ENCODE results near the gene MRPS7.

DNA sequence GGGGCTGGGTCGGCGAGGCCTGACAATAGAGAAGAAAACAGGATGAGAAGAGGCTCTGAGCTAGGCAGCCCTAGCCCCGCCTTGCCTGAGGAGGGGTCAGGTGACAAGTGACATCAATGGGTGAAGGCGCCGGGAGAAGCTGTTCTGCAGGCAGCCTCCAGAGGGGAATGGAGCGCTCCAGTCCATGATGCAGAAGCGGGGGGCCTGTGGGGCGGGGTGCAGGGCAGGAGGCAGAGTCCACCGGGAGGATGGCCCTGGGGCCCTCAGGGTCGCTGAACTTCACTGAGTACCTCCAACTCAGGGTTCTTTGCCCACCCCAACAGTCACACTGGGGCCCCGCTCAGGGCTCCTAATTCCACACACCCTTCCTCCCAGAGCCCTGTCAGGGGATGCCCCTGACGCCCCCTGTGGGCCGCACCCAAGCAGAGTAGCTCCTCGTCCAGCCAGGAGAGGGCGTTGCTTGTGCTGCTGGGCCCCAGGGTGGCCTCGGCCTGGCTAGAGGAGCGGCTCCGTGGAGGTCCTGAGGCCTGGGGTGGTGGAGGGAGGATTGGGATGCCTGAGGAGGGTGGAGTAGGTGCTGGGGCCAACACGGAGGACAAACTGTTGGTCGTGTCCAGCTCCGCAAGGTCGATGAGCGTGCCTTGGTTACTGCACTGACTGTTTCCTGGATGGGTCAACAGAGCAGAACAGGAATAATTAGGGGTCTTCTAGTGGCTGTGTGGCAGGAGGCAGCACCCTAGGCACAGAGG, 21.1 kb upstream of the MRPS7 start:
- TF ChIP-seq ZNF274 (IDR thresholded peaks at IDR 0.05; ENCODE audit: low read depth, low read length) (no peak), YY1 (IDR thresholded peaks at IDR 0.05; ENCODE audit: insufficient read depth, insufficient read length) (no peak), SUZ12 (IDR thresholded peaks at IDR 0.05; ENCODE audit: extremely low read depth, insufficient read depth, insufficient read length) (no peak)

Data from NT2/D1 (cell line).